GM03348 (cell line): ENCODE measurements around the gene NPSR1.
"Not testable (repeated sequence)": the region's sequence is repeated elsewhere in the genome, so short reads cannot be mapped to it uniquely, and the experiment has no call there.

Source experiments
- DNase-seq: peaks from one replicate; pipeline ENCODE4 v3.0.0; 2012; ENCODE audit warnings: low spot score

Gene NPSR1

GRCh38 chr7:34869057-34869456 is 211.0 kb downstream of the NPSR1 start:
- DNase-seq: no peak

GRCh38 chr7:34870041-34870440 is 212.0 kb downstream of the NPSR1 start:
- not testable (repeated sequence) for DNase-seq

GRCh38 chr7:34874329-34874728 is 216.3 kb downstream of the NPSR1 start:
- not testable (repeated sequence) for DNase-seq

GRCh38 chr7:34875481-34875880 is 217.5 kb downstream of the NPSR1 start:
- DNase-seq: no peak

DNA sequence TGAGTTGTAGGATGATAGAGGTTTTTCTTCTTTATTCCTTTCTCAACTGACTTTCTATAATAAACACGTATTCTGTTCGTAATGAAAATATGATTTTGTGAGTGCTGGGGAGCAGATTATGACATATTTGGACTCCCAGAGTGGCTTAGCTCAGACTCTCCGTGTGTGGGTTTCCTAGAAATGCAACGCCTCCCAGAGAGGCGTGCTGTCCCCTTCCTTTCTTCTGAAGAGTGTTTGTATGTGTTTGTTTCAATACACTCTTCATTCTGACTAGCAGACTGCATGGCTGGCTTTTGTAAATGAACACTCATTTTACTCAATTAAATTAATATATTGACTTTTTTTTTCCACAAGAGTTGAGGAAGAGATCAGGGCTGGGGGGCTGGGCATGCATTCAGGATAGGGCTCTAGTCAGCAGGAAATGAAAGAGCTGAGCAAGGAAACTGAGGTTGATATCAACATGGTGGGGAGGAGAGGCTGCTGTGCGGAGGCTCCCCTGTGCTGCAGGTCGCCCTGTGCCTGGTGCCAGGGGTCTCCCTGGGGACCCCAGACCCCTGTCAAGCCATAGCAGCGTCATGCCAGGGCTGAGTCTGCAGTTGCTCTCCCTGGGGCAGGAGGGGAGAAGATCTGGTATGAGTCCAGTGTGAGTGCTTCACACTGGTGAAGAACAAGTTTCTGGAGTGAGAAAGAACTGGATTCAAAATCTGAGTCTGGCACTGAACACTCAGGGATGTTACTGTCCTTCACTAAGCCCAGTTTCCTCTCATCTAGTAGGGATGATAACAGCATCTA is 221.1 kb downstream of the NPSR1 start:
- not testable (repeated sequence) for DNase-seq

DNA sequence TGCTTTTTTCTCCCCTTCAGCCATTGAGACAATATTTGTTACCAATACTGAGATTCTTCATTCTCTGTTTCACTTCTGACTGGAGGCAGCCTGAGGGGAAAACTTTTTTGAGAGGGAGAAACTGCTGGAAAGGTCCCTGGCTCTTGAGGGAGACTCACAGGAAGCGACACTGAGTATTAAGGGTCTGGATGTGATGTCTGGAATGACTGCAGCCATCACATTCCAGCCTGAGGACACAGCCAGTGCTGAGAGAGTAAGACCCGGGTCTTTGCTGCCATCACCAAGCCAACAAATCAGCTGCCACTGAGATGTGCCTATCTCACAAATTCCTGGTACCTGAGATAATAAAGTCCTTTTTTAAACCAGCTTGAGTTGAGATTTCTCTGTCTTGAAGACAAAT is 221.9 kb downstream of the NPSR1 start:
- DNase-seq: no peak

DNA sequence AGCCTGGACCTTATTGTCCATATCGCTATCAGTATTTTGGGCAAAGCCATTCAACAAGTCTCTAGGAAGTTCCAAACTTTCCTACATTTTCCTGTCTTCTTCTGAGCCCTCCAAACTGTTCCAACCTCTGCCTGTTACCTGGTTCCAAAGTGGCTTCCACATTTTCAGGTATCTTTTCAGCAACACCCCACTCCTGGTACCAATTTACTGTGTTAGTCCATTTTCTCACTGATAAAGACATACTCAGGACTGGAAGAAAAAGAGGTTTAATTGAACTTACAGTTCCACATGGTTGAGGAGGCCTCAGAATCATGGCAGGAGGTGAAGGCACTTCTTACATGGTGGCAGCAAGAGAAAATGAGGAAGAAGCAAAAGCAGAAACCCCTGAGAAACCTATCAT is 225.8 kb downstream of the NPSR1 start:
- not testable (repeated sequence) for DNase-seq

GRCh38 chr7:34886856-34887255 is 228.8 kb downstream of the NPSR1 start:
- DNase-seq: no peak

DNA sequence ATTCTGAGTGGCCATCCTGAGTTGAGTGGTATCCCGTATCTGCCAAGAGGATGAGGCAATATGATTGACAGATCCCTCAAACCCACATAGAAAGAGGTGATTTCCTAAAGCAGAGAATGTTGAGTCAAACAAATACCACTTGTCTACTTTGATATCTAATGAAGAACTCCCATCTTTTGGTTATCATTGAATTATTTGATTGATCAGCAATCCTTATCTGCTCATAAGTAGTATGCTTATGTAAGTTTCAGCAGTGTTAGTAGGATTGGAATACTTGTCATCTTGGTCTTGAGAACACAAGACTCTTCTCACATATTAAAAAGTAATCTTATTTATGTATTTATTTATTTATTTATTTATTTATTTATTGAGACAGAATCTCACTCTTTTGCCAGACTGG is 231.9 kb downstream of the NPSR1 start:
- DNase-seq: no peak

- DNase-seq: no peak
Observed at GRCh38 chr7:34895202-34895601, 237.2 kb downstream of the NPSR1 start.
